Spleen (tissue), 11 donors: ENCODE results near the gene PLEKHN1. TPM values are rescaled to one million over a fixed set of nuclear protein-coding genes. Genes with fewer than 3 reads are reported as not detected.
"Not testable (repeated sequence)": the region's sequence is repeated elsewhere in the genome, so short reads cannot be mapped to it uniquely, and the experiment has no call there.

Source experiments
- DNase-seq: peaks from one replicate; pipeline ENCODE4 v3.0.0-alpha.2; 2020
- H3K27ac ChIP-seq, 8 donors: fragments of 200-600 bp; sonication (generic) in 7 of 8; 1 replicate in 4 of 8; 2 replicates in 4 of 8; pipeline versions ENCODE4 v1.5.0 to v1.8.0; 2016 to 2021; ENCODE audit warnings: inconsistent platforms in 4 of 8, mild to moderate bottlenecking in 4 of 8, moderate library complexity in 1 of 8
- H3K27me3 ChIP-seq, 7 donors: fragments of 200-600 bp; sonication (generic) in 6 of 7; replicated peaks in 1 of 7; 1 replicate in 4 of 7; 2 replicates in 3 of 7; pipeline versions ENCODE4 v1.5.0 to v1.8.0; 2016 to 2021; ENCODE audit warnings: inconsistent platforms in 3 of 7, mild to moderate bottlenecking in 1 of 7
- H3K36me3 ChIP-seq, 6 donors: fragments of 200-600 bp; sonication (generic) in 5 of 6; 1 replicate in 4 of 6; 2 replicates in 2 of 6; pipeline versions ENCODE4 v1.5.0 to v1.8.0; 2016 to 2021; ENCODE audit warnings: inconsistent platforms in 2 of 6
- H3K4me1 ChIP-seq, 6 donors: fragments of 200-600 bp; sonication (generic) in 5 of 6; 1 replicate in 3 of 6; 2 replicates in 3 of 6; pipeline versions ENCODE4 v1.5.0 to v1.8.0; 2016 to 2021; ENCODE audit warnings: inconsistent platforms in 3 of 6
- H3K4me3 ChIP-seq, 8 donors: fragments of 200-600 bp; sonication (generic) in 7 of 8; 1 replicate in 4 of 8; 2 replicates in 4 of 8; pipeline versions ENCODE4 v1.5.0 to v1.8.0; 2016 to 2021; ENCODE audit warnings: inconsistent platforms in 4 of 8, mild to moderate bottlenecking in 4 of 8, moderate library complexity in 2 of 8
- H3K9me3 ChIP-seq, 8 donors: fragments of 200-600 bp; sonication (generic) in 7 of 8; 1 replicate in 4 of 8; 2 replicates in 4 of 8; pipeline versions ENCODE4 v1.5.0 to v1.8.0; 2016 to 2021; ENCODE audit warnings: inconsistent platforms in 4 of 8
- POLR2A ChIP-seq, 3 donors: fragments of 450-650 bp; IDR thresholded peaks; one replicate each; pipeline ENCODE4 v1.5.1; 2017; ENCODE audit warnings: antibody characterized with exemption in 3 of 3, mild to moderate bottlenecking in 1 of 3
- POLR2AphosphoS5 ChIP-seq, 3 donors: sonication (generic); formaldehyde crosslinking; IDR thresholded peaks; one replicate each; pipeline ENCODE4 v1.5.1; 2017; ENCODE audit warnings: antibody characterized with exemption in 3 of 3
- WGBS, 5 donors: extraction: QIAGEN DNeasy Blood & Tissue Kit in 3 of 5; methylation state at CpG; one replicate each; pipeline versions ENCODE4 v1.1.5 to v1.1.7; 2013 to 2018; 5-methylcytosine and 5-hydroxymethylcytosine counted together
- intact Hi-C: fragments of 100-400 bp; cut with DNase I; formaldehyde crosslinking; loops from one replicate; pipeline ENCODE4 v1.15.0; 2023; ENCODE audit warnings: low total_unique reads
- polyA plus RNA-seq, 3 donors: library from polyadenylated mRNA; stranded (reverse); fragments of 200-250 nt; gene quantifications; one replicate each; pipeline ENCODE4 v1.2.1, GENCODE V29; 2013
- total RNA-seq, 7 donors: library from RNA; depleted of rRNA in 3 of 7; stranded (reverse); fragments of >200 nt in 3 of 7; fragmentation: NEBNext Ultra II Directional in 4 of 7; extraction: Animal tissue kit (Norgen Biotek cat#: 25700) in 4 of 7; gene quantifications; one replicate each; pipeline versions ENCODE4 v1.1.0 to v1.2.1, GENCODE V29; 2016 to 2021
- TF ChIP-seq, protein P1 (sequence below), 11 experiments: fragments of 200-600 bp in 7 of 11; fragments of 450-650 bp in 4 of 11; sonication (generic) in 4 of 11; IDR thresholded peaks in 8 of 11; conservative IDR thresholded peaks in 3 of 11; 1 replicate in 7 of 11; 2 replicates in 4 of 11; pipeline versions ENCODE4 v1.4.0 to v1.8.0; 2016 to 2021; ENCODE audit warnings: antibody characterized with exemption in 11 of 11, inconsistent platforms in 4 of 11, mild to moderate bottlenecking in 1 of 11
- donor health status: healthy with polysubstance abuse.
- donor health status: DM: no; HTN: no; CAD: no; lungs with moderate emphysema.
- donor health status: DM: no; HTN: no; CAD: no.
- donor health status: Bipolar disorder and iron deficiency.
- donor health status: healthy.
- donor health status: DM: no; HTN: no; CAD: no.
- donor health status: DM: yes; HTN: yes; CAD: no.

The PLEKHN1 gene
- total and polyA plus RNA-seq, 10 donors: 0.17 to 2.2 (median 0.95) TPM

GRCh38 chr1:1013105-1013921 lies 47.0 kb downstream of the PLEKHN1 start, which contains the start of gene ISG15:
Gene ISG15, plus strand, starts transcription at chr1:1013497. Its CDS starts 77 bp downstream, at chr1:1013574.
- H3K27ac ChIP-seq: peak within 1 kb of the TSS; percentile 77 to 98 (median 92)
- peak within 1 kb of the TSS; percentile 41 to 75 (median 50) for H3K4me3 ChIP-seq
- H3K27me3 ChIP-seq: no peaks in the 10 kb centered on the region
- no peaks in the 10 kb centered on the region for H3K36me3 ChIP-seq
- H3K9me3 ChIP-seq: no peaks in the 10 kb centered on the region
- WGBS, 5 donors: 3 to 12% (median 3%) methylated on average over 27 to 30 of the region's 30 CpGs
- DNase-seq: peak; percentile 98
- intact Hi-C loops: no loop called here
- TF ChIP-seq, protein P1, sequence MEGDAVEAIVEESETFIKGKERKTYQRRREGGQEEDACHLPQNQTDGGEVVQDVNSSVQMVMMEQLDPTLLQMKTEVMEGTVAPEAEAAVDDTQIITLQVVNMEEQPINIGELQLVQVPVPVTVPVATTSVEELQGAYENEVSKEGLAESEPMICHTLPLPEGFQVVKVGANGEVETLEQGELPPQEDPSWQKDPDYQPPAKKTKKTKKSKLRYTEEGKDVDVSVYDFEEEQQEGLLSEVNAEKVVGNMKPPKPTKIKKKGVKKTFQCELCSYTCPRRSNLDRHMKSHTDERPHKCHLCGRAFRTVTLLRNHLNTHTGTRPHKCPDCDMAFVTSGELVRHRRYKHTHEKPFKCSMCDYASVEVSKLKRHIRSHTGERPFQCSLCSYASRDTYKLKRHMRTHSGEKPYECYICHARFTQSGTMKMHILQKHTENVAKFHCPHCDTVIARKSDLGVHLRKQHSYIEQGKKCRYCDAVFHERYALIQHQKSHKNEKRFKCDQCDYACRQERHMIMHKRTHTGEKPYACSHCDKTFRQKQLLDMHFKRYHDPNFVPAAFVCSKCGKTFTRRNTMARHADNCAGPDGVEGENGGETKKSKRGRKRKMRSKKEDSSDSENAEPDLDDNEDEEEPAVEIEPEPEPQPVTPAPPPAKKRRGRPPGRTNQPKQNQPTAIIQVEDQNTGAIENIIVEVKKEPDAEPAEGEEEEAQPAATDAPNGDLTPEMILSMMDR (IDR thresholded peaks at IDR 0.05 in 8 of 11, conservative IDR thresholded peaks at IDR 0.05 in 3 of 11): peak in 2 of 11 experiments; percentile 10 to 30
- TF ChIP-seq POLR2AphosphoS5 (IDR thresholded peaks at IDR 0.05) (peak; percentile 95 to 99 (median 96)), POLR2A (IDR thresholded peaks at IDR 0.05) (peak in 2 of 3 donors; percentile 55 to 85)
- H3K4me1 ChIP-seq: peaks cover 0 to 35% (median 29%) of the 10 kb centered on the region in 6 donors

GRCh38 chr1:1013922-1014648 lies 47.8 kb downstream of the PLEKHN1 start:
- H3K27me3 ChIP-seq: no peaks in the 10 kb centered on the region
- no peaks in the 10 kb centered on the region for H3K36me3 ChIP-seq
- H3K4me1 ChIP-seq: peaks cover 3 to 43% (median 33%) of the 10 kb centered on the region in 6 donors
- 41 to 75% (median 62%) methylated on average over 25 to 41 of the region's 41 CpGs for WGBS, 5 donors
- no peaks in the 10 kb centered on the region for H3K9me3 ChIP-seq
- intact Hi-C loops: no loop called here
- H3K27ac ChIP-seq: peak overlapping the region; percentile 77 to 98 (median 92)
- TF ChIP-seq, protein P1 (IDR thresholded peaks at IDR 0.05 in 8 of 11, conservative IDR thresholded peaks at IDR 0.05 in 3 of 11): no peak
- TF ChIP-seq POLR2AphosphoS5 (IDR thresholded peaks at IDR 0.05): peak in 2 of 3 donors; percentile 20 to 64
- DNase-seq: peak; percentile 87
- H3K4me3 ChIP-seq: peak overlapping the region; percentile 41 to 75 (median 50)

DNA sequence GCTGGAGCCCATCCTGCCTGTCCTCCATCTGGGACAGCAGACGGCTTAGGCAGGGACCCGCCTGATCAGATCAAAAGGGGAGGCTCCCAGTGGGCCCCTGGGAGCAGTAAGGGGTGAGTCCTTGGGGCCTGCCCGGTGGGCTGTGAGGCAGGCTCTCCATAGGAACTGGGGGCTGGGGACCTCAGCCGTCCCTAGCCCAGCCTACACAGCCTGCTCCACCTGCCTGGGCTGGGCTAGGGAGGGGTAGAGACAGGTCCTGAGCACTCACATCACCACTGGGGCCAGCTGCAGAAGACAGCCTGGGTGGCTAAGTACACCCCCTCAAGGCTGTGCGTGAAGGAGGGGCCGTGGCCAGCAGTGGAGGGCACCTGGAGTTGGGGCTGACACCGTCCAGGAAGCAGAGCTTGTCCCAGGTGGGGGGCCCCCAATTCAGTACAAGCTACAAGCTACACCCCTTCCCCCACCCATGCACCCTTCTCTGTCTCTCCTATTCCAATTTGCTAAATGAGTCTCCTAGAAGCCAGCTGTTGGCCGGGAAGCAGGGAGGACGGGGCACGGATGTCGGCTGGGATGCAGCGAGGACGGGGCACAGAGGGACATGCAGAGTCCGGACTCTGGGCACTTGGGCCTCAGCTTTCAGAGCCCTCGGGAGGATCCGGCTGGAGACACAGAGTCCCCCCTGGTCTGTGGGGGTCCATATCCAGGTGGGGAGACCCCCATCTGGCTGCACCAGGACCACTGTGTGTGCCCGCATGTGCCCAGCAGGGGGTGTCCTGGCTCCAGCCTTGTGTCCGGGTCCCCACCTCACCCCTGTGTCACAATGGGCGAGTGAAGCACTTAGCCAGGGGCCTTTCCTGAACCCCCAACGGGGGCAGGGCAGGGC lies 48.8 kb downstream of the PLEKHN1 start:
- peaks cover 0 to 2% (median under 1%) of the 10 kb centered on the region in 7 donors for H3K27me3 ChIP-seq
- intact Hi-C loops: no loop called here
- H3K4me3 ChIP-seq: peak overlapping the region in 4 of 8 donors; percentile 50 to 75 (median 60)
- no peak for DNase-seq
- TF ChIP-seq, protein P1 (IDR thresholded peaks at IDR 0.05 in 8 of 11, conservative IDR thresholded peaks at IDR 0.05 in 3 of 11): peak in 6 of 11 experiments; percentile 14 to 45 (median 24)
- no peak for TF ChIP-seq POLR2A (IDR thresholded peaks at IDR 0.05)
- WGBS, 5 donors: 63 to 76% (median 73%) methylated on average over 14 to 20 of the region's 20 CpGs
- H3K4me1 ChIP-seq: peaks cover 4 to 42% (median 35%) of the 10 kb centered on the region in 6 donors
- peak overlapping the region; percentile 77 to 98 (median 92) for H3K27ac ChIP-seq
- H3K9me3 ChIP-seq: no peaks in the 10 kb centered on the region
- H3K36me3 ChIP-seq: no peaks in the 10 kb centered on the region

GRCh38 chr1:1017397-1018320 lies 51.4 kb downstream of the PLEKHN1 start:
- H3K9me3 ChIP-seq, H3K36me3 ChIP-seq, H3K27ac ChIP-seq, DNase-seq, intact Hi-C loops, H3K4me3 ChIP-seq: not testable (repeated sequence)
- Histone ChIP-seq H3K27me3 (peaks cover 0 to 28% (median 15%) of the 10 kb centered on the region in 7 donors), H3K4me1 (peaks cover 10 to 62% (median 47%) of the 10 kb centered on the region in 6 donors)
- 79 to 87% (median 82%) methylated on average over 16 to 17 of the region's 17 CpGs for WGBS, 5 donors

DNA sequence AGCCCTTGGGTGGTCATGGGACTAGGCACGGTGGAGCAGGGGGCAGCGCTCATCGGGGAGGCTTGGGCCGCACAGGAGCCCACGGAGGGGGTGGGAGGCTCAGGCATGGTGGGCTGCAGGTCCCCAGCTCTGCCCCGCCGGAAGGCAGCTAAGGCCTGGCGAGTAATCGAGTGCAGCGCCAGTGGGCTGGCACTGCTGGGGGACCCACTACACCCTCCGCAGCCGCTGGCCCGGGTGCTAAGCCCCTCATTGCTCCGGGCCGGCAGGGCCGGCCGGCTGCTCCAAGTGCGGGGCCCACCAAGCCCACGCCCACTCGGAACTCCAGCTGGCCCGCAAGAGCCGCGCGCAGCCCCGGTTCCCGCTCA lies 52.0 kb downstream of the PLEKHN1 start:
- H3K9me3 ChIP-seq, H3K27ac ChIP-seq, DNase-seq, H3K4me3 ChIP-seq, H3K36me3 ChIP-seq, intact Hi-C loops: not testable (repeated sequence)
- Histone ChIP-seq H3K27me3 (peaks cover 0 to 31% (median 15%) of the 10 kb centered on the region in 7 donors), H3K4me1 (peaks cover 10 to 66% (median 43%) of the 10 kb centered on the region in 6 donors)
- WGBS, 5 donors: 93 to 96% (median 94%) methylated on average over 8 to 26 of the region's 26 CpGs
